IMR-90 (cell line): ENCODE data around the gene CD14. TPM values are rescaled to one million over a fixed set of nuclear protein-coding genes. Genes with fewer than 3 reads are reported as not detected.

Experiments
- ATAC-seq: fragments of 200-7000 bp; cut with Tn5 transposase; 2 replicates; pipeline ENCODE4 v1.9.1; 2020; ENCODE audit warnings: low read depth, mild to moderate bottlenecking, moderate library complexity
- BruUV-seq: library from RNA; stranded (reverse); fragments of 400-500 nt; replicated peaks from 2 replicates; lab custom pipeline; 2021; lab: Mats Ljungman, UMichigan
- CTCF ChIA-PET: fragments of 300-600 bp; formaldehyde crosslinking; extraction: SDS; loops from one replicate; lab custom pipeline; 2021; ENCODE audit warnings: antibody characterized with exemption; lab: Yijun Ruan, JAX
- POLR2A ChIA-PET: fragments of 300-600 bp; sonication (Branson Sonifier 250); formaldehyde crosslinking; loops from one replicate; lab custom pipeline; 2022; ENCODE audit warnings: antibody characterized with exemption; ENCODE audit not compliant: unreplicated experiment; lab: Charles Lee
- DNase-seq: peaks from one replicate; pipeline ENCODE4 v3.0.0; 2013
- H2AFZ ChIP-seq: replicated peaks from 2 replicates; pipeline ENCODE3; 2013; ENCODE audit warnings: low read length, mild to moderate bottlenecking; ENCODE audit not compliant: poor library complexity
- H2AK5ac ChIP-seq: 2 replicates; pipeline ENCODE4 v1.6.1; 2013; ENCODE audit warnings: low read depth, low read length, inconsistent platforms
- H2AK9ac ChIP-seq: replicated peaks from 2 replicates; pipeline ENCODE3; 2013; ENCODE audit warnings: mild to moderate bottlenecking, low read depth, low read length, moderate library complexity; ENCODE audit not compliant: poor library complexity
- H2BK120ac ChIP-seq: 2 replicates; pipeline ENCODE4 v1.6.1; 2013; ENCODE audit warnings: low read depth, low read length, inconsistent platforms
- H2BK15ac ChIP-seq: 3 replicates; pipeline ENCODE4 v1.6.1; 2013; ENCODE audit warnings: low read depth, low read length, inconsistent platforms
- H2BK20ac ChIP-seq: 2 replicates; pipeline ENCODE4 v1.6.1; 2013; ENCODE audit warnings: low read depth, mild to moderate bottlenecking, inconsistent platforms, low read length, moderate library complexity
- H2BK5ac ChIP-seq: 2 replicates; pipeline ENCODE4 v1.6.1; 2013; ENCODE audit warnings: mild to moderate bottlenecking, low read depth, low read length, inconsistent platforms; ENCODE audit not compliant: poor library complexity, severe bottlenecking
- H3K14ac ChIP-seq: replicated peaks from 2 replicates; pipeline ENCODE4 v1.6.1; 2013; ENCODE audit warnings: low read depth, low read length, inconsistent platforms
- H3K18ac ChIP-seq: 2 replicates; pipeline ENCODE4 v1.6.1; 2013; ENCODE audit warnings: low read depth, low read length, control low read depth
- H3K23ac ChIP-seq: 2 replicates; pipeline ENCODE4 v1.6.1; 2013; ENCODE audit warnings: low read depth, low read length, inconsistent platforms
- H3K27ac ChIP-seq: 2 replicates; pipeline ENCODE4 v1.5.1; 2013; ENCODE audit warnings: mild to moderate bottlenecking, control low read depth, low read length; ENCODE audit not compliant: insufficient read depth
- H3K27me3 ChIP-seq: 2 replicates; pipeline ENCODE4 v1.6.1; 2013; ENCODE audit warnings: low read length; ENCODE audit not compliant: control insufficient read depth, insufficient read depth
- H3K36me3 ChIP-seq: 2 replicates; pipeline ENCODE4 v1.6.1; 2013; ENCODE audit warnings: low read length, mixed read lengths; ENCODE audit not compliant: control insufficient read depth, insufficient read depth
- H3K4ac ChIP-seq: 2 replicates; pipeline ENCODE4 v1.6.1; 2013; ENCODE audit warnings: low read depth, low read length, inconsistent platforms
- H3K4me1 ChIP-seq: 2 replicates; pipeline ENCODE4 v1.6.1; 2013; ENCODE audit warnings: low read length, mixed read lengths; ENCODE audit not compliant: control insufficient read depth, insufficient read depth
- H3K4me2 ChIP-seq: 2 replicates; pipeline ENCODE4 v1.6.1; 2013; ENCODE audit warnings: low read depth, mild to moderate bottlenecking, control low read depth, low read length, moderate library complexity
- H3K4me3 ChIP-seq: 2 replicates; pipeline ENCODE4 v1.5.1; 2013; ENCODE audit warnings: low read depth, mild to moderate bottlenecking, control low read depth, low read length, moderate library complexity; ENCODE audit not compliant: insufficient read depth
- H3K56ac ChIP-seq: 2 replicates; pipeline ENCODE4 v1.6.1; 2013; ENCODE audit warnings: low read length, inconsistent platforms; ENCODE audit not compliant: insufficient read depth; ENCODE audit errors: extremely low read depth
- H3K79me1 ChIP-seq, 2 experiments: 2 replicates each; pipeline ENCODE4 v1.6.1; 2013; ENCODE audit warnings: low read length in 2 of 2, inconsistent platforms in 1 of 2, low read depth in 1 of 2
- H3K9ac ChIP-seq: 2 replicates; pipeline ENCODE4 v1.6.1; 2013; ENCODE audit warnings: low read depth, low read length, control low read depth
- H3K9me1 ChIP-seq: 2 replicates; pipeline ENCODE4 v1.6.1; 2013; ENCODE audit warnings: low read length, inconsistent platforms; ENCODE audit not compliant: insufficient read depth
- H3K9me3 ChIP-seq: 2 replicates; pipeline ENCODE4 v1.6.1; 2013; ENCODE audit warnings: low read length; ENCODE audit not compliant: control insufficient read depth, insufficient read depth
- H4K20me1 ChIP-seq: 2 replicates; pipeline ENCODE4 v1.6.1; 2013; ENCODE audit warnings: low read length, inconsistent platforms; ENCODE audit not compliant: insufficient read depth
- H4K5ac ChIP-seq: 2 replicates; pipeline ENCODE4 v1.6.1; 2013; ENCODE audit warnings: mild to moderate bottlenecking, low read depth, low read length, control low read depth
- H4K8ac ChIP-seq, 2 experiments: 2 replicates each; pipeline ENCODE4 v1.6.1; 2013; ENCODE audit warnings: low read depth in 2 of 2, low read length in 2 of 2, control low read depth in 1 of 2, inconsistent platforms in 1 of 2
- H4K91ac ChIP-seq: 2 replicates; pipeline ENCODE4 v1.6.1; 2013; ENCODE audit warnings: low read depth, low read length, inconsistent platforms; ENCODE audit not compliant: insufficient read depth
- BHLHE40 ChIP-seq: fragments of 150-350 bp; IDR thresholded peaks from 2 replicates; pipeline ENCODE4 v1.6.1; 2016; ENCODE audit warnings: mild to moderate bottlenecking, low read depth, low read length
- CEBPB ChIP-seq: IDR thresholded peaks from 2 replicates; pipeline ENCODE4 v1.6.1; 2012; ENCODE audit warnings: low read depth, low read length, improper control_type of control experiment
- CHD1 ChIP-seq: IDR thresholded peaks from 2 replicates; pipeline ENCODE4 v1.6.1; 2012; ENCODE audit warnings: low read depth, low read length, improper control_type of control experiment
- CTCF ChIP-seq: conservative IDR thresholded peaks from 2 replicates; pipeline ENCODE4 v1.5.1; 2012; ENCODE audit warnings: mild to moderate bottlenecking, low read depth, low read length, improper control_type of control experiment
- ELK1 ChIP-seq: fragments of 150-350 bp; IDR thresholded peaks from 2 replicates; pipeline ENCODE4 v1.6.1; 2016; ENCODE audit warnings: low read depth, mild to moderate bottlenecking, low read length, moderate library complexity, borderline replicate concordance
- FOS ChIP-seq: fragments of 150-350 bp; IDR thresholded peaks from 2 replicates; pipeline ENCODE4 v1.6.1; 2016; ENCODE audit warnings: low read depth, low read length
- MAFK ChIP-seq: IDR thresholded peaks from 2 replicates; pipeline ENCODE4 v1.6.1; 2012; ENCODE audit warnings: low read depth, low read length, improper control_type of control experiment
- MAZ ChIP-seq: IDR thresholded peaks from 2 replicates; pipeline ENCODE4 v1.6.1; 2012; ENCODE audit warnings: low read depth, mild to moderate bottlenecking, low read length, improper control_type of control experiment, moderate library complexity, borderline replicate concordance
- MXI1 ChIP-seq: IDR thresholded peaks from 2 replicates; pipeline ENCODE4 v1.6.1; 2012; ENCODE audit warnings: low read depth, mild to moderate bottlenecking, low read length, moderate library complexity, borderline replicate concordance
- NFE2L2 ChIP-seq: fragments of 150-350 bp; IDR thresholded peaks from 2 replicates; pipeline ENCODE4 v1.6.1; 2016; ENCODE audit warnings: low read depth, mild to moderate bottlenecking, low read length
- POLR2A ChIP-seq: IDR thresholded peaks from 2 replicates; pipeline ENCODE4 v1.6.1; 2012; ENCODE audit warnings: mild to moderate bottlenecking, low read depth, low read length
- RAD21 ChIP-seq: IDR thresholded peaks from 2 replicates; pipeline ENCODE4 v1.6.1; 2012; ENCODE audit warnings: low read length, improper control_type of control experiment
- RCOR1 ChIP-seq: IDR thresholded peaks from 2 replicates; pipeline ENCODE4 v1.6.1; 2012; ENCODE audit warnings: mild to moderate bottlenecking, low read length, improper control_type of control experiment; ENCODE audit not compliant: insufficient replicate concordance
- RFX5 ChIP-seq: IDR thresholded peaks from 2 replicates; pipeline ENCODE4 v1.8.0; 2012; ENCODE audit warnings: low read depth, mild to moderate bottlenecking, low read length, moderate library complexity
- SMC3 ChIP-seq: fragments of 150-350 bp; IDR thresholded peaks from 2 replicates; pipeline ENCODE4 v1.6.1; 2016; ENCODE audit warnings: low read depth, mild to moderate bottlenecking, antibody characterized with exemption, low read length, moderate library complexity
- WGBS, 2 experiments: methylation state at CpG; one replicate each; pipeline versions ENCODE4 v1.1.5 to v1.1.7; 2013; ENCODE audit warnings: missing lambda C conversion rate in 2 of 2; ENCODE audit not compliant: insufficient read length in 1 of 2; ENCODE audit errors: extremely low coverage in 2 of 2; 5-methylcytosine and 5-hydroxymethylcytosine counted together
- dilution Hi-C: fragments of 300-500 bp; cut with HindIII; formaldehyde crosslinking; loops from one replicate; pipeline ENCODE4 v1.14.3; 2018; ENCODE audit warnings: low sequenced_read_pairs; ENCODE audit not compliant: unreplicated experiment
- in situ Hi-C: fragments of 300-500 bp; cut with MboI; formaldehyde crosslinking; loops from 3 replicates; pipeline ENCODE4 v1.14.3; 2019; ENCODE audit warnings: low sequenced_read_pairs, inconsistent platforms, mixed read lengths
- intact Hi-C: fragments of 100-400 bp; cut with micrococcal nuclease; formaldehyde crosslinking; loops from 2 replicates; pipeline ENCODE4 v1.10.0; 2022
- polyA plus RNA-seq, 3 experiments: library from polyadenylated mRNA; depleted of rRNA; stranded (reverse); fragments of >200 nt; gene quantifications; 2 replicates each; pipeline ENCODE4 v1.2.3, GENCODE V29; 2012; ENCODE audit warnings: low replicate concordance in 1 of 3
- total RNA-seq: library from RNA; depleted of rRNA; stranded (reverse); fragments of >200 nt; gene quantifications from 2 replicates; pipeline ENCODE4 v1.2.3, GENCODE V29; 2012
- TF ChIP-seq, protein P1 (sequence below): fragments of 150-350 bp; IDR thresholded peaks from 2 replicates; pipeline ENCODE4 v1.6.1; 2017; ENCODE audit warnings: mild to moderate bottlenecking, antibody characterized with exemption, low read length, low read depth

CD14 gene
- total and polyA plus RNA-seq, 2 of the 4 experiments (the other 2 are of a cell fraction) = 0.17 to 0.18 TPM

GRCh38 chr5:140627972-140628371, 5.0 kb downstream of the CD14 start:
- 81% methylated on average over 4 of the region's 6 CpGs; no CpG with 5 or more reads in 1 of the 2 experiments for WGBS, 2 experiments
- dilution Hi-C loops = no loop called here
- Histone ChIP-seq H4K5ac (no peak overlapping the region), H3K27ac (no peak overlapping the region), H3K9me1 (no peaks in the 10 kb centered on the region), H3K36me3 (no peaks in the 10 kb centered on the region), H3K56ac (no peak overlapping the region), H3K23ac (no peak overlapping the region), H3K4ac (no peak overlapping the region), H3K9me3 (no peaks in the 10 kb centered on the region; the same call in 1 of the 2 replicates), H2BK5ac (no peak overlapping the region), H3K27me3 (peaks cover 16% of the 10 kb centered on the region), H3K4me3 (no peak overlapping the region), H2BK15ac (no peak overlapping the region), H2BK120ac (no peak overlapping the region), H3K79me1 (no peaks in the 10 kb centered on the region), H3K18ac (no peak overlapping the region), H3K9ac (no peak overlapping the region), H3K4me1 (peaks cover 2% of the 10 kb centered on the region; the same call in 1 of the 2 replicates), H3K14ac (no peak overlapping the region), H3K4me2 (no peak overlapping the region), H2AK5ac (no peak overlapping the region), H2AK9ac (no peak overlapping the region), H2BK20ac (no peak overlapping the region), H4K8ac (no peak overlapping the region), H4K91ac (no peak overlapping the region), H2AFZ (no peak overlapping the region), H4K20me1 (no peaks in the 10 kb centered on the region)
- in situ Hi-C loops = no loop called here
- intact Hi-C loops = no loop called here
- TF ChIP-seq MAZ (no peak), ELK1 (no peak), SMC3 (no peak), RFX5 (no peak), BHLHE40 (no peak), NFE2L2 (no peak), CTCF (no peak), CHD1 (no peak), RCOR1 (no peak), FOS (no peak), POLR2A (no peak), RAD21 (no peak), MAFK (no peak), MXI1 (no peak), CEBPB (no peak)
- TF ChIP-seq, protein P1, sequence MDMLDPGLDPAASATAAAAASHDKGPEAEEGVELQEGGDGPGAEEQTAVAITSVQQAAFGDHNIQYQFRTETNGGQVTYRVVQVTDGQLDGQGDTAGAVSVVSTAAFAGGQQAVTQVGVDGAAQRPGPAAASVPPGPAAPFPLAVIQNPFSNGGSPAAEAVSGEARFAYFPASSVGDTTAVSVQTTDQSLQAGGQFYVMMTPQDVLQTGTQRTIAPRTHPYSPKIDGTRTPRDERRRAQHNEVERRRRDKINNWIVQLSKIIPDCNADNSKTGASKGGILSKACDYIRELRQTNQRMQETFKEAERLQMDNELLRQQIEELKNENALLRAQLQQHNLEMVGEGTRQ = no peak
- DNase-seq = no peak
- CTCF ChIA-PET = no interaction called here
- POLR2A ChIA-PET = no interaction called here
- ATAC-seq = no peak
- no TSS peak for BruUV-seq
